BE2C (cell line): Measurements from ENCODE around the gene YIF1B.
A peak's percentile ranks its signal among the peaks of the same experiment; 100 is the strongest.
"Not testable (repeated sequence)": the region's sequence is repeated elsewhere in the genome, so short reads cannot be mapped to it uniquely, and the experiment has no call there.

ENCODE experiments used
- DNase-seq: peaks from one replicate; pipeline ENCODE4 v3.0.0-alpha.2; 2020
- H3K27me3 ChIP-seq: fragments of 250-450 bp; sonication (Bioruptor Pico); 2 replicates; pipeline ENCODE4 v1.5.1; 2020; ENCODE audit warnings: mild to moderate bottlenecking
- H3K36me3 ChIP-seq: fragments of 250-450 bp; sonication (Bioruptor Pico); 2 replicates; pipeline ENCODE4 v1.5.1; 2020; ENCODE audit warnings: mild to moderate bottlenecking
- H3K4me1 ChIP-seq: fragments of 250-450 bp; sonication (Bioruptor Pico); 2 replicates; pipeline ENCODE4 v1.5.1; 2020
- H3K4me3 ChIP-seq: 2 replicates; pipeline ENCODE4 v1.5.1; 2011; ENCODE audit warnings: low read depth, low read length
- H3K9me3 ChIP-seq: fragments of 250-450 bp; sonication (Bioruptor Pico); 2 replicates; pipeline ENCODE4 v1.5.1; 2020
- CTCF ChIP-seq: IDR thresholded peaks from 2 replicates; pipeline ENCODE4 v1.5.1; 2012; ENCODE audit warnings: mild to moderate bottlenecking, low read depth, low read length

Gene YIF1B

GRCh38 chr19:38263689-38264485 lies 51.9 kb downstream of the YIF1B start:
- no peaks in the 10 kb centered on the region for H3K9me3 ChIP-seq
- no peaks in the 10 kb centered on the region for H3K4me1 ChIP-seq
- no peaks in the 10 kb centered on the region for H3K36me3 ChIP-seq
- no peak overlapping the region for H3K4me3 ChIP-seq
- TF ChIP-seq CTCF: no peak
- H3K27me3 ChIP-seq: no peaks in the 10 kb centered on the region
- DNase-seq: no peak

DNA sequence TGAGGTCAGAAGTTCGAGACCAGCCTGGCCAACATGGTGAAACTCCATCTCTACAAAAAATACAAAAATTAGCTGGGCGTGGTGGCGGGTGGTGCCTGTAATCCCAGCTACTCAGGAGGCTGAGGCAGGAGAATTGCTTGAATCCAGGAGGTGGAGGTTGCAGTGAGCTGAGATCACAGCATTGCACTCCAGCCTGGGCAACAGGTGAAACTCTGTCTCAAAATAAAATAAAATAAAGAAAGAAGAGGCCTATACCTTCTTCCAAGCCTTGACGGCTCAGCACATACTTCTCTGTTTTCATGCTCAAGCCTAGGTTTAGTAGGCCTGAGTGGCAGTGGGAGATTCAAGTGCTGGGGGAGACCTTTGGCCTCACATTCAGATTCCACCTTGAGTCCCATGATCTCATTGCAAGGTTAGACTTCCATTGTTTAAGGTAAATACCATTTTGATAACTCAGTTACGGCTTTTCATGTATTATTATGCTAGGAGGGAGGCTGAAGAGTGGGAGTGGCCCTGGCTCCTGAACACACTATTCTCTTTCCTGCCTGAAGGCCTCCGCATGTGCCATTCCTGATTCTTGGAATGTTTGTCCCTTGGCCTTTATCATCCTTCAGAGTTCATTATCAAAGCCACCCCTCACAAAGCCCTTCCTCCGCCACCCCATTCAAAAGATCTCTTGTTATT lies 53.0 kb downstream of the YIF1B start:
- no peak for DNase-seq
- no peak for TF ChIP-seq CTCF
- Histone ChIP-seq H3K9me3 (no peaks in the 10 kb centered on the region), H3K4me3 (no peak overlapping the region), H3K36me3 (no peaks in the 10 kb centered on the region), H3K4me1 (no peaks in the 10 kb centered on the region), H3K27me3 (no peaks in the 10 kb centered on the region)

GRCh38 chr19:38261942-38262341 lies 53.8 kb downstream of the YIF1B start:
- not testable (repeated sequence) for H3K4me1 ChIP-seq, H3K9me3 ChIP-seq, H3K4me3 ChIP-seq, H3K36me3 ChIP-seq, DNase-seq, H3K27me3 ChIP-seq

DNA sequence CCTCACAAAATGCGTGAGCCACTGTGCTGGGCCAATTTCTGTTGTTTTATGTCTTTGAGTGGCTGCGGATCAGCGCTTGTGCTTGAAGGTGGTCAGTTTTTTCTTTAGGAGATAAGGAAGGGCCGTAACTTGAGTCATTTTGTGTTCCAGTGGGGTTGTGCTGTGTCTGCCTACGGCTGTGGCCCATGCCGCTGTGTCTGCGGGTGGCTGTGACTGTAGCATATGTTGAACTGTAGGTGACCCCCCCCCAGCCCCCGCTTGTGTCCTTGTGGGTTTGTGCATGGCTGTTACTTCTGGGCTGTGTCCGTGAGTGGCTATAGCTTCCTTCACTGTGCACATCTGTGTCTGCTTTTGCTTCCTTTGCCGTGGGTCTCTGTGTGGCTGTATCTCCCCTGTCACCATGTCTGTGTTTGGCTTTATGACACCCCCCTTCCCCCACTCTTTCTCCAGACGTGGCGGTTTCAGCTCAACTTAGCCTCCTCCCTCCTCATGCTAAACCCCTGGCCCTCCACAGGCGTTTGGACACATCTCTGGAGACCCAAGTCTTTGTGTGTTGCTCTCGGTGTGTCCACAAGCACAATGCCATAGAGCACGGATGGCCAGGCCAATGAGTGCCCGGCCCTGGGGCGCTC lies 60.2 kb downstream of the YIF1B start:
- Histone ChIP-seq H3K36me3 (no peaks in the 10 kb centered on the region), H3K9me3 (no peaks in the 10 kb centered on the region), H3K4me3 (peak overlapping the region; percentile 43), H3K27me3 (no peaks in the 10 kb centered on the region; the same call in 1 of the 2 replicates), H3K4me1 (peaks cover 3% of the 10 kb centered on the region; the same call in 1 of the 2 replicates)
- no peak for TF ChIP-seq CTCF
- DNase-seq: no peak

GRCh38 chr19:38253788-38254187 lies 62.0 kb downstream of the YIF1B start:
- H3K9me3 ChIP-seq: no peaks in the 10 kb centered on the region
- H3K4me3 ChIP-seq: no peak overlapping the region
- peaks cover 3% of the 10 kb centered on the region; the same call in 1 of the 2 replicates for H3K4me1 ChIP-seq
- H3K27me3 ChIP-seq: no peaks in the 10 kb centered on the region; the same call in 1 of the 2 replicates
- no peak for TF ChIP-seq CTCF
- DNase-seq: no peak
- H3K36me3 ChIP-seq: no peaks in the 10 kb centered on the region
